AG04449 (cell line): ENCODE data around the gene BROX.

Experiments
- CTCF ChIA-PET: fragments of 350-600 bp; formaldehyde crosslinking; extraction: SDS; loops from one replicate; lab custom pipeline; 2021; ENCODE audit warnings: antibody characterized with exemption; lab: Yijun Ruan, JAX
- POLR2A ChIA-PET: fragments of 400-600, 350-600 bp; formaldehyde crosslinking; extraction: SDS; loops from one replicate; lab custom pipeline; 2020; ENCODE audit warnings: antibody characterized with exemption, inconsistent platforms; lab: Yijun Ruan, JAX
- DNase-seq: peaks from one replicate; pipeline ENCODE4 v3.0.0-alpha.2; 2010; ENCODE audit warnings: low read depth, low spot score
- H3K4me3 ChIP-seq: 2 replicates; pipeline ENCODE4 v1.5.1; 2011; ENCODE audit warnings: low read depth, mild to moderate bottlenecking, control low read depth, low read length
- CTCF ChIP-seq: IDR thresholded peaks from one replicate; pipeline ENCODE4 v1.5.1; 2011; ENCODE audit warnings: mild to moderate bottlenecking, moderate library complexity, low read length, control low read depth, inconsistent platforms; ENCODE audit not compliant: insufficient read depth; ENCODE audit errors: missing control alignments

Gene BROX

GRCh38 chr1:222767152-222767571, 54.8 kb downstream of the BROX start:
- no peak for DNase-seq
- H3K4me3 ChIP-seq = no peak overlapping the region
- ChIA-PET POLR2A (no interaction called here), CTCF (interaction anchor here (1.1 to 1.5 kb wide), 3 partner anchors 27 to 357 kb away, joined by 3 to 5 read pairs (median 4); no protein-coding TSS in a partner anchor)
- no peak for TF ChIP-seq CTCF

GRCh38 chr1:222768592-222768991, 56.2 kb downstream of the BROX start:
- ChIA-PET CTCF (no interaction called here), POLR2A (no interaction called here)
- no peak overlapping the region for H3K4me3 ChIP-seq
- DNase-seq = no peak
- no peak for TF ChIP-seq CTCF

- DNase-seq = no peak
- CTCF ChIA-PET = interaction anchor here (0.7 to 1.2 kb wide), 3 partner anchors 30 to 355 kb away, joined by 3 to 5 read pairs (median 3); no protein-coding TSS in a partner anchor
These were observed 56.8 kb downstream of the BROX start for GRCh38 chr1:222769181-222769580.

GRCh38 chr1:222769971-222770620, 57.7 kb downstream of the BROX start:
- CTCF ChIA-PET = interaction anchor here (0.7 to 1.2 kb wide), 4 partner anchors 31 to 364 kb away, joined by 3 to 5 read pairs (median 4); no protein-coding TSS in a partner anchor
- DNase-seq = no peak
- POLR2A ChIA-PET = no interaction called here
- H3K4me3 ChIP-seq = no peak overlapping the region
- no peak for TF ChIP-seq CTCF

More at GRCh38 chr1:222769181-222769580, 56.8 kb downstream of the BROX start:
- H3K4me3 ChIP-seq = no peak overlapping the region
- no peak for TF ChIP-seq CTCF
- POLR2A ChIA-PET = no interaction called here

GRCh38 chr1:222772996-222773379, 60.6 kb downstream of the BROX start:
- no peak for DNase-seq
- no peak overlapping the region for H3K4me3 ChIP-seq
- CTCF ChIA-PET = interaction anchor here (0.8 to 1.0 kb wide), 2 partner anchors 317 to 351 kb away, joined by 3 to 5 read pairs; no protein-coding TSS in a partner anchor
- POLR2A ChIA-PET = no interaction called here
- TF ChIP-seq CTCF = no peak

- ChIA-PET POLR2A (no interaction called here), CTCF (interaction anchor here (1.4 to 1.9 kb wide), 2 partner anchors 16 to 313 kb away, joined by 8 to 9 read pairs; no protein-coding TSS in a partner anchor)
- TF ChIP-seq CTCF = no peak
- no peak overlapping the region for H3K4me3 ChIP-seq
- no peak for DNase-seq
These were observed 65.1 kb downstream of the BROX start for GRCh38 chr1:222777463-222777862.
